Uterus (tissue), 2 donors: ENCODE results near the gene MAPK8IP2.

Source experiments
- CTCF ChIP-seq, 4 experiments: fragments of 200-600 bp in 2 of 4; fragments of 450-650 bp in 2 of 4; sonication (generic) in 2 of 4; IDR thresholded peaks; one replicate each; pipeline ENCODE4 v1.5.1; 2016 to 2019; ENCODE audit warnings: antibody characterized with exemption in 4 of 4, mild to moderate bottlenecking in 2 of 4, moderate library complexity in 1 of 4
- POLR2A ChIP-seq, 2 donors: fragments of 450-650 bp; IDR thresholded peaks; one replicate each; pipeline ENCODE4 v1.6.1; 2016; ENCODE audit warnings: antibody characterized with exemption in 2 of 2, mild to moderate bottlenecking in 1 of 2, moderate library complexity in 1 of 2

GRCh38 chr22:50583294-50583861 lies 17.2 kb upstream of the MAPK8IP2 start:
- TF ChIP-seq CTCF (IDR thresholded peaks at IDR 0.05): no peak
- TF ChIP-seq POLR2A (IDR thresholded peaks at IDR 0.05): no peak
